Ascending aorta (tissue), 2 donors: ENCODE results near the gene POC5. TPM values are rescaled to one million over a fixed set of nuclear protein-coding genes. Genes with fewer than 3 reads are reported as not detected.
A peak's percentile ranks its signal among the peaks of the same experiment; 100 is the strongest.
"Not testable (repeated sequence)": the region's sequence is repeated elsewhere in the genome, so short reads cannot be mapped to it uniquely, and the experiment has no call there.

Source experiments
- DNase-seq, 2 donors: peaks; one replicate each; pipeline ENCODE4 v3.0.0-alpha.2; 2019; ENCODE audit warnings: low spot score in 2 of 2
- H3K27ac ChIP-seq, 2 donors: fragments of 200-600 bp; sonication (generic); one replicate each; pipeline ENCODE4 v1.5.1; 2016 to 2017; ENCODE audit warnings: mild to moderate bottlenecking in 1 of 2
- H3K27me3 ChIP-seq: fragments of 200-600 bp; sonication (generic); one replicate; pipeline ENCODE4 v1.5.1; 2017
- H3K36me3 ChIP-seq, 2 donors: fragments of 200-600 bp; sonication (generic); one replicate each; pipeline ENCODE4 v1.5.1; 2016
- H3K4me1 ChIP-seq, 2 donors: fragments of 200-600 bp; sonication (generic); one replicate each; pipeline ENCODE4 v1.5.1; 2016 to 2017; ENCODE audit warnings: mild to moderate bottlenecking in 1 of 2
- H3K4me3 ChIP-seq, 2 donors: fragments of 200-600 bp; sonication (generic); one replicate each; pipeline ENCODE4 v1.5.1; 2016 to 2017; ENCODE audit warnings: mild to moderate bottlenecking in 1 of 2
- H3K9me3 ChIP-seq, 2 donors: fragments of 200-600 bp; sonication (generic); one replicate each; pipeline ENCODE4 v1.5.1; 2016
- CTCF ChIP-seq, 3 experiments: fragments of 200-600 bp in 2 of 3; fragments of 450-650 bp in 1 of 3; sonication (generic) in 2 of 3; IDR thresholded peaks; one replicate each; pipeline ENCODE4 v1.5.1; 2016 to 2019; ENCODE audit warnings: antibody characterized with exemption in 3 of 3, mild to moderate bottlenecking in 1 of 3, moderate library complexity in 1 of 3
- intact Hi-C: fragments of 100-400 bp; cut with DNase I; formaldehyde crosslinking; loops from one replicate; pipeline ENCODE4 v1.15.1; 2023
- total RNA-seq: library from RNA; depleted of rRNA; stranded (reverse); fragments of >200 nt; gene quantifications from one replicate; pipeline ENCODE4 v1.1.0, GENCODE V29; 2016

POC5 gene
- total RNA-seq, 1 donor from 2014 or later: 5.3 TPM

GRCh38 chr5:75727931-75728330 is 10.7 kb upstream of the POC5 start:
- intact Hi-C loops: no loop called here
- no peak overlapping the region for H3K4me3 ChIP-seq
- no peaks in the 10 kb centered on the region for H3K27me3 ChIP-seq
- H3K9me3 ChIP-seq: no peaks in the 10 kb centered on the region
- no peak for DNase-seq
- no peaks in the 10 kb centered on the region for H3K4me1 ChIP-seq
- TF ChIP-seq CTCF (IDR thresholded peaks at IDR 0.05): no peak
- H3K36me3 ChIP-seq: no peaks in the 10 kb centered on the region
- H3K27ac ChIP-seq: no peak overlapping the region

GRCh38 chr5:75726224-75726623 is 9.0 kb upstream of the POC5 start:
- H3K27me3 ChIP-seq, H3K36me3 ChIP-seq, H3K9me3 ChIP-seq, DNase-seq, H3K4me1 ChIP-seq, H3K27ac ChIP-seq, intact Hi-C loops, H3K4me3 ChIP-seq: not testable (repeated sequence)

DNA sequence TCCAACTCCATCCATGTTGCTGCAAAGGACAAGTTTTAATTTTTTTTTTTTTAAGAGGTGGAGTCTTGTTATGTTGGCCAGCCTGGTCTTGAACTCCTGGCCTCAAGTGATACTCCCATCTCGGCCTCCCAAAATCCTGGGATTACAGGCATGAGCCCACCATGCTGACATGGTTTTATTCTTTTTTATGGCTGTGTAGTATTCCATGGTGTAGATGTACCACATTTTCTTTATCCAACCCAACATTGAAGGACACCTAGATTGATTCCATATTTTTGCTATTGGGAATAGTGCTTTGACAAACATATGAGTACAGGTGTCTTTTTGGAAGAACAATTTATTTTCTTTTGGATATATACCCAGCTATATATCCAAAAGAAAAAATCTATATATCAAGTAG is 6.1 kb upstream of the POC5 start:
- H3K27me3 ChIP-seq: no peaks in the 10 kb centered on the region
- H3K9me3 ChIP-seq: no peaks in the 10 kb centered on the region
- TF ChIP-seq CTCF (IDR thresholded peaks at IDR 0.05): no peak
- intact Hi-C loops: no loop called here
- no peak overlapping the region for H3K4me3 ChIP-seq
- H3K36me3 ChIP-seq: no peaks in the 10 kb centered on the region
- no peaks in the 10 kb centered on the region for H3K4me1 ChIP-seq
- no peak for DNase-seq
- H3K27ac ChIP-seq: no peak overlapping the region

GRCh38 chr5:75721573-75721972 is 4.3 kb upstream of the POC5 start:
- Histone ChIP-seq H3K27me3 (no peaks in the 10 kb centered on the region), H3K36me3 (no peaks in the 10 kb centered on the region), H3K4me1 (peaks cover 0 to under 1% of the 10 kb centered on the region in 2 donors), H3K4me3 (no peak overlapping the region), H3K27ac (no peak overlapping the region), H3K9me3 (no peaks in the 10 kb centered on the region)
- DNase-seq: no peak
- no peak for TF ChIP-seq CTCF (IDR thresholded peaks at IDR 0.05)
- intact Hi-C loops: no loop called here

DNA sequence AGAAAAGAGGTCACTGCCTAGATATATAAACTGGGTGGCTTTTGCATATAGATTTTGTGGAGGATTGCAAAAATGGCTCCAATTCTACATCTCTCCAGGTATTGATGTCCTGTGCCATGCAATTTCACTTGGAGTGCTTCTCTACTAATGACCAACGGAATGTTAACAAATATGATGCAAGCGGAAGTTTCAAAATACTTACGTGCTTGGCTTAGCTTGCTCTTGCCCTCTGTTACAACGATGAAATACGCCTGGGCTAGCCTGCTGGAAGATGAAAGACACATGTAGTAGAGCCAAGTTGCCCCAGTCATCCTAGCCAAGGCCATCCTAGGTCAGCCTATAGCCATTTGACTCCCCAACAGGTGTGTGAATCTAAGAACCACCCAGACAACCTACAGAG is 3.6 kb upstream of the POC5 start:
- Histone ChIP-seq H3K27ac (no peak overlapping the region), H3K36me3 (no peaks in the 10 kb centered on the region), H3K4me1 (peaks cover 0 to 8% of the 10 kb centered on the region in 2 donors), H3K4me3 (no peak overlapping the region), H3K27me3 (no peaks in the 10 kb centered on the region), H3K9me3 (no peaks in the 10 kb centered on the region)
- no peak for DNase-seq
- no peak for TF ChIP-seq CTCF (IDR thresholded peaks at IDR 0.05)
- intact Hi-C loops: no loop called here

DNA sequence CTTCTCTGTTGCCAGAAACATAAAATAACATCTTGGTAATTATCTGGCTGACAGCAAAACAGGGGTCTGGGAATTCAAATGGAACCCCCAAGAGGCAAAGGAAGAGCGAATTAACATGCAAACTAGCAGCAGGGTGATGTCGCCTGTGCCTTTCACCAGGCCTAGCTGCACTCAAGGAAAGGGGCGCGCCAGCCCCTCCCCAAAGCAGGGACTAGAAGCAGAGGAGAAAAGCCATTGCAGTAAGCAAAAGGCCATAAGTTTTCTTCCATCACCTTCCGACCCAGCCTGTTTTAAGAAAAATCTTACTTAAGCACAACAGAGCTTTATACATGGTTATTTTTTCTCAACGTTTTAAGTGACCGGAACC is 539 bp downstream of the POC5 start:
- H3K36me3 ChIP-seq: no peaks in the 10 kb centered on the region
- DNase-seq: no peak
- no peak for TF ChIP-seq CTCF (IDR thresholded peaks at IDR 0.05)
- peaks cover 0 to 10% of the 10 kb centered on the region in 2 donors for H3K4me1 ChIP-seq
- H3K9me3 ChIP-seq: no peaks in the 10 kb centered on the region
- intact Hi-C loops: loop anchor here (1.0 to 5.0 kb wide), 4 partner anchors 206 to 664 kb away; partner anchors contain the start of genes ANKRD31, CERT1, GCNT4 and HMGCR
- no peaks in the 10 kb centered on the region for H3K27me3 ChIP-seq
- peak overlapping the region; percentile 72 to 75 for H3K27ac ChIP-seq
- peak overlapping the region; percentile 64 to 77 for H3K4me3 ChIP-seq
